GM10266 (cell line): Measurements from ENCODE around the gene KATNAL2.

Experiments used
- DNase-seq: peaks from one replicate; pipeline ENCODE4 v3.0.0; 2012; ENCODE audit errors: extremely low spot score
- TF ChIP-seq, protein P1 (sequence below): IDR thresholded peaks from 2 replicates; pipeline ENCODE4 v1.5.1; 2012; ENCODE audit warnings: mild to moderate bottlenecking, low read depth; ENCODE audit not compliant: control insufficient read depth, insufficient read depth; ENCODE audit errors: missing control alignments

Gene KATNAL2

DNA sequence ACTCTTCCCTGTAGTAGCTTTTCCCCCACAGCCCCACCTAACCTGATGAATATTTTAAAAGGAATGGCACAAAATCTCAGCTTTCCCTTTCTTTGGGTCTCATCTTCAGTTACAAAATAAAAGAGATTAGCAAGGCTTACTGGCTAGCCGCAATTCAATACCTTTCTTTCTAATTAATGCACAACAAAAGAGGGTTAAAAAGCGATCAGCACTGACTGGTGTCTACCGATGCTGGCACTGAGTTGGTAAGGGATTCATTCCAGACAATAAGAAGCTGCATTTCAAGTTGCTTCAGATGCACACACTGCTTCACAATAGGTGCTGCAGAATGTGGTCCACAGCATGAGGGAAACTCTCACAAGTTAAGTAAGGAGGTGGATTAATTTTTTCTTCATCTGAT is 191.0 kb downstream of the KATNAL2 start:
- DNase-seq, result no peak
- TF ChIP-seq, protein P1, sequence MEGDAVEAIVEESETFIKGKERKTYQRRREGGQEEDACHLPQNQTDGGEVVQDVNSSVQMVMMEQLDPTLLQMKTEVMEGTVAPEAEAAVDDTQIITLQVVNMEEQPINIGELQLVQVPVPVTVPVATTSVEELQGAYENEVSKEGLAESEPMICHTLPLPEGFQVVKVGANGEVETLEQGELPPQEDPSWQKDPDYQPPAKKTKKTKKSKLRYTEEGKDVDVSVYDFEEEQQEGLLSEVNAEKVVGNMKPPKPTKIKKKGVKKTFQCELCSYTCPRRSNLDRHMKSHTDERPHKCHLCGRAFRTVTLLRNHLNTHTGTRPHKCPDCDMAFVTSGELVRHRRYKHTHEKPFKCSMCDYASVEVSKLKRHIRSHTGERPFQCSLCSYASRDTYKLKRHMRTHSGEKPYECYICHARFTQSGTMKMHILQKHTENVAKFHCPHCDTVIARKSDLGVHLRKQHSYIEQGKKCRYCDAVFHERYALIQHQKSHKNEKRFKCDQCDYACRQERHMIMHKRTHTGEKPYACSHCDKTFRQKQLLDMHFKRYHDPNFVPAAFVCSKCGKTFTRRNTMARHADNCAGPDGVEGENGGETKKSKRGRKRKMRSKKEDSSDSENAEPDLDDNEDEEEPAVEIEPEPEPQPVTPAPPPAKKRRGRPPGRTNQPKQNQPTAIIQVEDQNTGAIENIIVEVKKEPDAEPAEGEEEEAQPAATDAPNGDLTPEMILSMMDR, result no peak

GRCh38 chr18:47108998-47109405 is 191.6 kb downstream of the KATNAL2 start:
- no peak for DNase-seq
- TF ChIP-seq, protein P1, result no peak

GRCh38 chr18:47109720-47110119 is 192.3 kb downstream of the KATNAL2 start:
- no peak for DNase-seq

GRCh38 chr18:47110492-47111274 is 193.3 kb downstream of the KATNAL2 start:
- no peak for DNase-seq
- TF ChIP-seq, protein P1, result no peak

More at GRCh38 chr18:47109720-47110119, 192.3 kb downstream of the KATNAL2 start:
- TF ChIP-seq, protein P1, result no peak

GRCh38 chr18:47113796-47114540 is 196.6 kb downstream of the KATNAL2 start:
- TF ChIP-seq, protein P1, result no peak
- DNase-seq, result no peak

DNA sequence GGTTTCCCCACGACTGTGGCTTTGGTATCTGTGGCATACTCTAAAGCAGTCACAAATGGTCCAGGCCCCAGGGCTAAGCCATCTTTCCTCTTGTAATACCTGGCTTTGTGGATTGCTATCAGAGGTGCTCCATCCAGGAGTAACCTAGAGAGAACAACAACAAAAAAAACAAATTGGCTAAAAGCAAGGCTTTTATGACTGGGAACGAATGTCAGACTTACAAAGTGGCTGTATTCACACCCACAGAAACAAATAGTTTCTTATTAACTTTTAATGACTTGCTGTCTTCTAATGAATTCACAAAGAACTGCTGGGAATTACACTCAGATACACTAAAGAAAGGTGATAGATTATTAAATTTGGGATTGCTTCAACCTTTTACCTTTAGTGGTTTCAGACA is 197.8 kb downstream of the KATNAL2 start:
- TF ChIP-seq, protein P1, result no peak
- no peak for DNase-seq

- TF ChIP-seq, protein P1, result no peak
- DNase-seq, result no peak
Observed at GRCh38 chr18:47118981-47119380, 201.6 kb downstream of the KATNAL2 start.
